Ishikawa (cell line): ENCODE data around the gene FAM187B.

Source experiments
- CEBPB ChIP-seq: IDR thresholded peaks from 2 replicates; pipeline ENCODE4 v1.6.1; 2012
- CREB1 ChIP-seq: IDR thresholded peaks from 2 replicates; pipeline ENCODE4 v1.6.1; 2012; ENCODE audit warnings: low read depth
- EGR1 ChIP-seq: IDR thresholded peaks from 2 replicates; pipeline ENCODE4 v1.6.1; 2012
- EP300 ChIP-seq: IDR thresholded peaks from 2 replicates; pipeline ENCODE4 v1.6.1; 2012; ENCODE audit warnings: borderline replicate concordance
- FOXM1 ChIP-seq: IDR thresholded peaks from 2 replicates; pipeline ENCODE4 v1.6.1; 2012; ENCODE audit warnings: low read depth, borderline replicate concordance
- MAX ChIP-seq: IDR thresholded peaks from 2 replicates; pipeline ENCODE4 v1.6.1; 2012
- NFIC ChIP-seq: IDR thresholded peaks from 2 replicates; pipeline ENCODE4 v1.6.1; 2012
- RAD21 ChIP-seq: IDR thresholded peaks from 2 replicates; pipeline ENCODE4 v1.6.1; 2012; ENCODE audit warnings: low read depth
- REST ChIP-seq: IDR thresholded peaks from 2 replicates; pipeline ENCODE4 v1.6.1; 2012; ENCODE audit warnings: low read depth, mild to moderate bottlenecking
- TAF1 ChIP-seq: IDR thresholded peaks from 2 replicates; pipeline ENCODE4 v1.6.1; 2012; ENCODE audit warnings: low read depth, mild to moderate bottlenecking
- TCF12 ChIP-seq: IDR thresholded peaks from 2 replicates; pipeline ENCODE4 v1.6.1; 2012; ENCODE audit warnings: low read depth
- TEAD4 ChIP-seq: IDR thresholded peaks from 2 replicates; pipeline ENCODE4 v1.6.1; 2012
- YY1 ChIP-seq: IDR thresholded peaks from 2 replicates; pipeline ENCODE4 v1.6.1; 2012; ENCODE audit warnings: low read depth
- ZBTB7A ChIP-seq: IDR thresholded peaks from 2 replicates; pipeline ENCODE4 v1.6.1; 2012; ENCODE audit warnings: low read depth
- TF ChIP-seq, protein P1 (sequence below): IDR thresholded peaks from 2 replicates; pipeline ENCODE4 v1.6.1; 2012

The FAM187B gene

GRCh38 chr19:35184884-35185283 lies 43.7 kb downstream of the FAM187B start:
- no peak for TF ChIP-seq TAF1
- TF ChIP-seq, protein P1, sequence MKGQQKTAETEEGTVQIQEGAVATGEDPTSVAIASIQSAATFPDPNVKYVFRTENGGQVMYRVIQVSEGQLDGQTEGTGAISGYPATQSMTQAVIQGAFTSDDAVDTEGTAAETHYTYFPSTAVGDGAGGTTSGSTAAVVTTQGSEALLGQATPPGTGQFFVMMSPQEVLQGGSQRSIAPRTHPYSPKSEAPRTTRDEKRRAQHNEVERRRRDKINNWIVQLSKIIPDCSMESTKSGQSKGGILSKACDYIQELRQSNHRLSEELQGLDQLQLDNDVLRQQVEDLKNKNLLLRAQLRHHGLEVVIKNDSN, result no peak
- TF ChIP-seq EP300, result no peak
- TF ChIP-seq TEAD4, result no peak
- no peak for TF ChIP-seq FOXM1
- no peak for TF ChIP-seq YY1
- no peak for TF ChIP-seq REST
- no peak for TF ChIP-seq MAX
- no peak for TF ChIP-seq TCF12
- TF ChIP-seq CREB1, result no peak

- TF ChIP-seq TAF1 (no peak), EP300 (no peak)
Observed at GRCh38 chr19:35184267-35184666, 44.3 kb downstream of the FAM187B start.

GRCh38 chr19:35181387-35181786 lies 47.2 kb downstream of the FAM187B start:
- no peak for TF ChIP-seq FOXM1
- no peak for TF ChIP-seq TEAD4
- TF ChIP-seq RAD21, result no peak
- no peak for TF ChIP-seq TCF12
- no peak for TF ChIP-seq MAX
- no peak for TF ChIP-seq CEBPB
- TF ChIP-seq ZBTB7A, result no peak
- TF ChIP-seq EP300, result no peak
- no peak for TF ChIP-seq EGR1
- TF ChIP-seq, protein P1, result no peak
- TF ChIP-seq REST, result no peak
- TF ChIP-seq NFIC, result no peak
- TF ChIP-seq YY1, result no peak
- no peak for TF ChIP-seq CREB1
- TF ChIP-seq TAF1, result no peak

GRCh38 chr19:35179830-35180229 lies 48.7 kb downstream of the FAM187B start:
- no peak for TF ChIP-seq YY1
- no peak for TF ChIP-seq RAD21
- no peak for TF ChIP-seq TEAD4
- no peak for TF ChIP-seq TCF12
- TF ChIP-seq, protein P1, result no peak
- TF ChIP-seq TAF1, result no peak
- TF ChIP-seq REST, result no peak
- no peak for TF ChIP-seq ZBTB7A
- no peak for TF ChIP-seq MAX
- TF ChIP-seq FOXM1, result no peak
- TF ChIP-seq CREB1, result no peak

DNA sequence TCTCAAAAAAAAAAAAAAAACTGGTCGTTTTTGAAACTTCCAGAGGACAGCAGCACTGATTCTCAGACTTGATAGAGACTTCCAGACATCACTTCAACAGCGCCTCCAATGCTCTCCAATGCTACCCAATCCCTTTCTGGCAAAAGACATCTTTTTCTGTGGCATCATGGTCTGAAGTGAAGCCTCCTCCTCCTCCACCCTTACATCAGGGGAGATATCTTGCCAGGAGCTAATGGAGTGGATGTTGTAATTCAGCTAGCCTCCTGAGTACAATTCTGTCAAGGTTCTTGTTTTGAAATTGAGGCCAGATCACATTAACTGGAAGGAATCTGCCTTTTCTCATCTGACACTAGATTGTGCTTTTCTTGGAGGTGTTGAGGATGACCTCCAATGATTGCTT lies 49.8 kb downstream of the FAM187B start:
- TF ChIP-seq NFIC (no peak), MAX (no peak), REST (no peak), FOXM1 (no peak), YY1 (no peak), ZBTB7A (no peak), CEBPB (no peak), CREB1 (no peak), RAD21 (no peak), TEAD4 (no peak), EGR1 (no peak), EP300 (no peak)
- TF ChIP-seq, protein P1, result no peak
